K562 (cell line): ENCODE data around the gene FAM124A. TPM values are rescaled to one million over a fixed set of nuclear protein-coding genes. Genes with fewer than 3 reads are reported as not detected.

Source experiments
- ATAC-seq: fragments of 200-7000 bp; cut with Tn5 transposase; 3 replicates; pipeline ENCODE4 v1.9.1; 2020; ENCODE audit warnings: moderate library complexity
- BruUV-seq: library from RNA; stranded (reverse); fragments of 400-500 nt; replicated peaks from 2 replicates; lab custom pipeline; 2021; lab: Mats Ljungman, UMichigan
- CTCF ChIA-PET: fragments of 300-600 bp; formaldehyde crosslinking; extraction: SDS; loops from one replicate; lab custom pipeline; 2021; ENCODE audit warnings: low intra/inter-chr PET ratio; lab: Yijun Ruan, JAX
- POLR2A ChIA-PET: fragments of 300-600, 350-650 bp; sonication (Branson Sonifier 250); formaldehyde crosslinking; extraction: SDS; loops from one replicate; lab custom pipeline; 2021; ENCODE audit warnings: antibody characterized with exemption, inconsistent platforms; lab: Yijun Ruan, JAX
- DNase-seq, 4 experiments: peaks; one replicate each; pipeline versions ENCODE4 v3.0.0 to v3.0.0-alpha.2; 2011 to 2018; ENCODE audit warnings: low spot score in 3 of 4, mixed read lengths in 3 of 4; ENCODE audit errors: extremely low read depth in 1 of 4
- FAIRE-seq: peaks from 2 replicates; lab custom pipeline; 2011; peaks lifted over from hg19 to GRCh38; lab: Jason Lieb, UNC
- H2AFZ ChIP-seq: 2 replicates; pipeline ENCODE4 v1.6.0; 2011; ENCODE audit warnings: low read depth, low read length, control low read depth, inconsistent platforms
- H3K27ac ChIP-seq: fragments of 200-600 bp; 3 replicates; pipeline ENCODE4 v1.8.0; 2011; ENCODE audit warnings: low read depth, mild to moderate bottlenecking, control low read depth, inconsistent platforms, low read length, moderate library complexity, mixed read lengths; ENCODE audit errors: extremely low read depth
- H3K27me3 ChIP-seq, 2 experiments: fragments of 300-600 bp in 1 of 2; 2 replicates in 1 of 2; 3 replicates in 1 of 2; pipeline versions ENCODE4 v1.6.0 to v1.8.0; 2011; ENCODE audit warnings: inconsistent platforms in 2 of 2, low read length in 2 of 2, mild to moderate bottlenecking in 1 of 2, mixed read lengths in 1 of 2, moderate library complexity in 1 of 2; ENCODE audit not compliant: control insufficient read depth in 2 of 2, insufficient read depth in 2 of 2
- H3K36me3 ChIP-seq: fragments of 300-600 bp; 3 replicates; pipeline ENCODE4 v1.8.0; 2011; ENCODE audit warnings: mild to moderate bottlenecking, low read length, inconsistent platforms; ENCODE audit not compliant: control insufficient read depth, insufficient read depth
- H3K4me1 ChIP-seq, 2 experiments: fragments of 200-600 bp in 1 of 2; replicated peaks in 1 of 2; 2 replicates in 1 of 2; 3 replicates in 1 of 2; pipeline versions ENCODE4 v1.5.1 to v1.8.0; 2011; ENCODE audit warnings: inconsistent platforms in 2 of 2, low read length in 2 of 2, mild to moderate bottlenecking in 1 of 2, mixed read lengths in 1 of 2, moderate library complexity in 1 of 2; ENCODE audit not compliant: control insufficient read depth in 2 of 2, insufficient read depth in 2 of 2
- H3K4me2 ChIP-seq: 2 replicates; pipeline ENCODE4 v1.6.1; 2011; ENCODE audit warnings: low read length, control low read depth, inconsistent platforms, mixed read lengths; ENCODE audit not compliant: insufficient read depth
- H3K4me3 ChIP-seq: fragments of 200-600 bp; sonication (generic), shearing (Covaris generic); 2 replicates; pipeline ENCODE4 v1.5.1; 2016; ENCODE audit warnings: control low read depth, inconsistent platforms
- H3K79me2 ChIP-seq: fragments of 200-600 bp; 3 replicates; pipeline ENCODE4 v1.8.0; 2011; ENCODE audit warnings: low read length, inconsistent platforms; ENCODE audit not compliant: control insufficient read depth, insufficient read depth
- H3K9ac ChIP-seq, 2 experiments: 2 replicates each; pipeline versions ENCODE4 v1.6.0 to v1.6.1; 2011; ENCODE audit warnings: low read depth in 2 of 2, low read length in 2 of 2, control low read depth in 1 of 2, inconsistent platforms in 1 of 2, mild to moderate bottlenecking in 1 of 2, mixed read lengths in 1 of 2; ENCODE audit not compliant: insufficient read depth in 1 of 2
- H3K9me1 ChIP-seq: one replicate; pipeline ENCODE4 v1.6.0; 2011; ENCODE audit warnings: inconsistent platforms, mild to moderate bottlenecking, low read length, moderate library complexity; ENCODE audit not compliant: control insufficient read depth, insufficient read depth
- H3K9me3 ChIP-seq: replicated peaks from 2 replicates; pipeline ENCODE4 v1.5.1; 2011; ENCODE audit warnings: low read depth, low read length, inconsistent platforms; ENCODE audit not compliant: control insufficient read depth, insufficient read depth
- H4K20me1 ChIP-seq: replicated peaks from 2 replicates; pipeline ENCODE4 v1.6.1; 2011; ENCODE audit warnings: low read length, inconsistent platforms, mixed read lengths; ENCODE audit not compliant: control insufficient read depth, insufficient read depth
- COPS2 ChIP-seq: fragments of 450-650 bp; conservative IDR thresholded peaks from 2 replicates; pipeline ENCODE4 v1.6.1; 2016; ENCODE audit warnings: mild to moderate bottlenecking, moderate library complexity
- ETS2 ChIP-seq: IDR thresholded peaks from 2 replicates; pipeline ENCODE4 v1.6.1; 2016; ENCODE audit warnings: borderline replicate concordance, missing genetic modification characterization, mild to moderate bottlenecking, moderate library complexity, missing compliant biosample characterization; ENCODE audit not compliant: poor library complexity, severe bottlenecking
- HDAC6 ChIP-seq: IDR thresholded peaks from 2 replicates; pipeline ENCODE4 v1.6.1; 2012; ENCODE audit warnings: low read depth, mild to moderate bottlenecking, control low read depth, inconsistent platforms, low read length, moderate library complexity
- KDM2B ChIP-seq: fragments of 250-450 bp; sonication (Bioruptor Pico); IDR thresholded peaks from 2 replicates; pipeline ENCODE4 v1.8.0; 2021; ENCODE audit warnings: mild to moderate bottlenecking, moderate library complexity
- MAFK ChIP-seq: IDR thresholded peaks from 2 replicates; pipeline ENCODE4 v1.6.1; 2011; ENCODE audit warnings: low read length, improper control_type of control experiment
- POLR2AphosphoS5 ChIP-seq: IDR thresholded peaks from 2 replicates; pipeline ENCODE4 v1.6.1; 2011; ENCODE audit warnings: mild to moderate bottlenecking, low read depth, low read length, moderate library complexity; ENCODE audit not compliant: control insufficient read depth, insufficient read depth
- SAP30 ChIP-seq: fragments of 200-600 bp; sonication (generic); IDR thresholded peaks from 2 replicates; pipeline ENCODE4 v1.6.1; 2012; ENCODE audit warnings: borderline replicate concordance, low read depth, mild to moderate bottlenecking, moderate library complexity, low read length, control low read depth, inconsistent platforms; ENCODE audit not compliant: insufficient read depth, poor library complexity, severe bottlenecking
- STAT5A ChIP-seq: IDR thresholded peaks from 2 replicates; pipeline ENCODE4 v1.6.1; 2012; ENCODE audit warnings: low read length, inconsistent platforms, borderline replicate concordance
- ZNF23 ChIP-seq: fragments of 250-450 bp; sonication (Bioruptor Pico); IDR thresholded peaks from 2 replicates; pipeline ENCODE4 v1.4.0; 2020; ENCODE audit warnings: mild to moderate bottlenecking
- WGBS: fragments of 100-300 bp; shearing (Covaris generic); methylation state at CpG from one replicate; pipeline ENCODE4 v1.1.6; 2016; ENCODE audit warnings: low coverage, mixed read lengths; ENCODE audit not compliant: insufficient coverage; ENCODE audit errors: missing lambda C conversion rate; 5-methylcytosine and 5-hydroxymethylcytosine counted together
- in situ Hi-C: fragments of 300-500 bp; cut with MboI; formaldehyde crosslinking; loops from 4 replicates; pipeline ENCODE4 v1.15.0; 2018; ENCODE audit warnings: inconsistent platforms, mixed read lengths
- intact Hi-C: fragments of 100-400 bp; cut with micrococcal nuclease; formaldehyde crosslinking; loops from 2 replicates; pipeline ENCODE4 v1.14.2; 2022
- polyA plus RNA-seq, 8 experiments: library from polyadenylated mRNA; depleted of rRNA in 4 of 8; stranded (reverse) in 5 of 8; unstranded in 3 of 8; fragments of >200 nt; fragmentation: Nextera tagmentation in 2 of 8; fragmentation: Illumina TruSeq in 1 of 8; extraction: Ambion mirVana in 2 of 8; extraction: Trizol in 1 of 8; gene quantifications; 2 replicates each; pipeline versions ENCODE4 v1.2.1 to v1.2.3, GENCODE V29; 2011 to 2014; ENCODE audit warnings: inconsistent platforms in 1 of 8, missing spikeins in 1 of 8
- total RNA-seq, 7 experiments: library from RNA; depleted of rRNA in 6 of 7; stranded (reverse); fragments of >200 nt in 6 of 7; fragmentation: Illumina TruSeq in 2 of 7; extraction: Trizol in 2 of 7; gene quantifications; 2 replicates each; pipeline versions ENCODE4 v1.2.1 to v1.2.3, GENCODE V29; 2011 to 2021; ENCODE audit warnings: low replicate concordance in 1 of 7
- TF ChIP-seq, protein P1 (sequence below): IDR thresholded peaks from 3 replicates; pipeline ENCODE4 v1.6.1; 2011; ENCODE audit warnings: borderline replicate concordance, mild to moderate bottlenecking, moderate library complexity; ENCODE audit not compliant: insufficient read length; ENCODE audit errors: extremely low read depth
- TF ChIP-seq, protein P2 (sequence below): fragments of 450-650 bp; formaldehyde crosslinking; IDR thresholded peaks from 2 replicates; pipeline ENCODE4 v1.4.0; 2022; ENCODE audit warnings: missing genetic modification characterization
- TF ChIP-seq, protein P3 (sequence below): fragments of 450-650 bp; IDR thresholded peaks from 2 replicates; pipeline ENCODE4 v1.6.1; 2014; ENCODE audit warnings: low read depth, mild to moderate bottlenecking, moderate library complexity, borderline replicate concordance
- TF ChIP-seq, protein P4 (sequence below): sonication (generic); formaldehyde crosslinking; IDR thresholded peaks from 2 replicates; pipeline ENCODE4 v1.8.1; 2023; ENCODE audit warnings: mild to moderate bottlenecking, missing genetic modification reagents

The FAM124A gene
- total and polyA plus RNA-seq, 9 of the 15 experiments (the other 6 are each of a cell fraction or from before 2014, with no cell fraction given) = not detected

DNA sequence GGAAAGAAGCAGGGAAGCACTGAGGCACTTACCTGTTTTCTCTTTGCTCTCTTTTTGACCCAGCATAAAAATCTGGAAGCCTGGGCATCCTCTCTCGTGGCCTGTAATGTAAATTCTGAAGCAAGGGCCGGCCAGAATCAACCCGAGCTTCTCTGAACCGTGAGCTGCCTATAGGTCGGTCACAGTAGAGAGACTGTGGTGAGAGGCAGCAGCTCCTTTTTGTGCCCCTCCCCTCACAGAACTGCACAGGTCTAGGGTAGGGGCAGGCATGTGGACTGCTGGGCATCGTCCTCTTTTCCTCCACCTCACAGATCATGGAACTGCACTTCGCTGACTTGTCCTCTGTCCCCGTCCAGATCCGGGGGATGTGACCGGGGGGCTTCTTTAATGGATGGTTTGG lies 12.5 kb downstream of the FAM124A start (continued):
- TF ChIP-seq, protein P1, sequence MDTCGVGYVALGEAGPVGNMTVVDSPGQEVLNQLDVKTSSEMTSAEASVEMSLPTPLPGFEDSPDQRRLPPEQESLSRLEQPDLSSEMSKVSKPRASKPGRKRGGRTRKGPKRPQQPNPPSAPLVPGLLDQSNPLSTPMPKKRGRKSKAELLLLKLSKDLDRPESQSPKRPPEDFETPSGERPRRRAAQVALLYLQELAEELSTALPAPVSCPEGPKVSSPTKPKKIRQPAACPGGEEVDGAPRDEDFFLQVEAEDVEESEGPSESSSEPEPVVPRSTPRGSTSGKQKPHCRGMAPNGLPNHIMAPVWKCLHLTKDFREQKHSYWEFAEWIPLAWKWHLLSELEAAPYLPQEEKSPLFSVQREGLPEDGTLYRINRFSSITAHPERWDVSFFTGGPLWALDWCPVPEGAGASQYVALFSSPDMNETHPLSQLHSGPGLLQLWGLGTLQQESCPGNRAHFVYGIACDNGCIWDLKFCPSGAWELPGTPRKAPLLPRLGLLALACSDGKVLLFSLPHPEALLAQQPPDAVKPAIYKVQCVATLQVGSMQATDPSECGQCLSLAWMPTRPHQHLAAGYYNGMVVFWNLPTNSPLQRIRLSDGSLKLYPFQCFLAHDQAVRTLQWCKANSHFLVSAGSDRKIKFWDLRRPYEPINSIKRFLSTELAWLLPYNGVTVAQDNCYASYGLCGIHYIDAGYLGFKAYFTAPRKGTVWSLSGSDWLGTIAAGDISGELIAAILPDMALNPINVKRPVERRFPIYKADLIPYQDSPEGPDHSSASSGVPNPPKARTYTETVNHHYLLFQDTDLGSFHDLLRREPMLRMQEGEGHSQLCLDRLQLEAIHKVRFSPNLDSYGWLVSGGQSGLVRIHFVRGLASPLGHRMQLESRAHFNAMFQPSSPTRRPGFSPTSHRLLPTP = no peak
- TF ChIP-seq, protein P2, sequence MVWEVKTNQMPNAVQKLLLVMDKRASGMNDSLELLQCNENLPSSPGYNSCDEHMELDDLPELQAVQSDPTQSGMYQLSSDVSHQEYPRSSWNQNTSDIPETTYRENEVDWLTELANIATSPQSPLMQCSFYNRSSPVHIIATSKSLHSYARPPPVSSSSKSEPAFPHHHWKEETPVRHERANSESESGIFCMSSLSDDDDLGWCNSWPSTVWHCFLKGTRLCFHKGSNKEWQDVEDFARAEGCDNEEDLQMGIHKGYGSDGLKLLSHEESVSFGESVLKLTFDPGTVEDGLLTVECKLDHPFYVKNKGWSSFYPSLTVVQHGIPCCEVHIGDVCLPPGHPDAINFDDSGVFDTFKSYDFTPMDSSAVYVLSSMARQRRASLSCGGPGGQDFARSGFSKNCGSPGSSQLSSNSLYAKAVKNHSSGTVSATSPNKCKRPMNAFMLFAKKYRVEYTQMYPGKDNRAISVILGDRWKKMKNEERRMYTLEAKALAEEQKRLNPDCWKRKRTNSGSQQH (CRISPR knock-in tag) = no peak
- TF ChIP-seq SAP30 = no peak

DNA sequence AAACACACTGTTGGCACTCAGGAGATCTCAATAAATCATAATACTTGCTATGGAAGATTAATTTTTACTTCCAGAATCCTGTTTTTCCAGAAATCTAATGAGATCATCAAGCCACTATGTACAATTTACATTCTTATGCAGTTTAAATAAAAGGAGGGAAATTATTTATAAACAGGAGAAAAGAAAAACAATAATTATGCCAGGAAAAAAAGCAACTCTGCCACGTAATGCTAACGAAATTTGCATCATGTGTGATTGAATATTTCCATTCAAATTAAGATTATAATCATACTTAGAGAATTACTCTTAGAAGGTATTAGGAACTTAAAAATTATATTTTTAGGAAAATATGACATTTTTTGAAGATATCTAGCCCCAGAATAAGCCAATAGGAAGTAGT lies 13.0 kb downstream of the FAM124A start:
- H3K36me3 ChIP-seq = no peaks in the 10 kb centered on the region
- BruUV-seq = no TSS peak
- H2AFZ ChIP-seq = no peak overlapping the region
- no peak for FAIRE-seq
- H3K9me1 ChIP-seq = no peaks in the 10 kb centered on the region
- ChIA-PET POLR2A (no interaction called here), CTCF (no interaction called here)
- no peak for DNase-seq
- H4K20me1 ChIP-seq = no peaks in the 10 kb centered on the region
- no peak overlapping the region for H3K4me3 ChIP-seq
- H3K27ac ChIP-seq = no peak overlapping the region
- H3K79me2 ChIP-seq = no peaks in the 10 kb centered on the region
- intact Hi-C loops (no loop called here), in situ Hi-C loops (no loop called here)
- no peak overlapping the region for H3K9ac ChIP-seq
- H3K4me2 ChIP-seq = no peak overlapping the region
- H3K4me1 ChIP-seq = no peaks in the 10 kb centered on the region
- H3K9me3 ChIP-seq = no peaks in the 10 kb centered on the region
- whole genome bisulfite sequencing = 0% methylated on average over 2 of the region's 2 CpGs
- peaks cover 0 to 5% of the 10 kb centered on the region in 2 experiments; a peak in 2 of 5 replicates for H3K27me3 ChIP-seq
- no peak for ATAC-seq
- TF ChIP-seq, protein P3, sequence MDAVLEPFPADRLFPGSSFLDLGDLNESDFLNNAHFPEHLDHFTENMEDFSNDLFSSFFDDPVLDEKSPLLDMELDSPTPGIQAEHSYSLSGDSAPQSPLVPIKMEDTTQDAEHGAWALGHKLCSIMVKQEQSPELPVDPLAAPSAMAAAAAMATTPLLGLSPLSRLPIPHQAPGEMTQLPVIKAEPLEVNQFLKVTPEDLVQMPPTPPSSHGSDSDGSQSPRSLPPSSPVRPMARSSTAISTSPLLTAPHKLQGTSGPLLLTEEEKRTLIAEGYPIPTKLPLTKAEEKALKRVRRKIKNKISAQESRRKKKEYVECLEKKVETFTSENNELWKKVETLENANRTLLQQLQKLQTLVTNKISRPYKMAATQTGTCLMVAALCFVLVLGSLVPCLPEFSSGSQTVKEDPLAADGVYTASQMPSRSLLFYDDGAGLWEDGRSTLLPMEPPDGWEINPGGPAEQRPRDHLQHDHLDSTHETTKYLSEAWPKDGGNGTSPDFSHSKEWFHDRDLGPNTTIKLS = no peak
- TF ChIP-seq MAFK = no peak
- no peak for TF ChIP-seq ZNF23 (CRISPR knock-in tag)
- TF ChIP-seq, protein P4, sequence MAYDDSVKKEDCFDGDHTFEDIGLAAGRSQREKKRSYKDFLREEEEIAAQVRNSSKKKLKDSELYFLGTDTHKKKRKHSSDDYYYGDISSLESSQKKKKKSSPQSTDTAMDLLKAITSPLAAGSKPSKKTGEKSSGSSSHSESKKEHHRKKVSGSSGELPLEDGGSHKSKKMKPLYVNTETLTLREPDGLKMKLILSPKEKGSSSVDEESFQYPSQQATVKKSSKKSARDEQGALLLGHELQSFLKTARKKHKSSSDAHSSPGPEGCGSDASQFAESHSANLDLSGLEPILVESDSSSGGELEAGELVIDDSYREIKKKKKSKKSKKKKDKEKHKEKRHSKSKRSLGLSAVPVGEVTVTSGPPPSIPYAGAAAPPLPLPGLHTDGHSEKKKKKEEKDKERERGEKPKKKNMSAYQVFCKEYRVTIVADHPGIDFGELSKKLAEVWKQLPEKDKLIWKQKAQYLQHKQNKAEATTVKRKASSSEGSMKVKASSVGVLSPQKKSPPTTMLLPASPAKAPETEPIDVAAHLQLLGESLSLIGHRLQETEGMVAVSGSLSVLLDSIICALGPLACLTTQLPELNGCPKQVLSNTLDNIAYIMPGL (CRISPR knock-in tag) = no peak
- no peak for TF ChIP-seq STAT5A
- TF ChIP-seq KDM2B (CRISPR knock-in tag) = no peak
- TF ChIP-seq POLR2AphosphoS5 = no peak
- TF ChIP-seq ETS2 (tag) = no peak
- no peak for TF ChIP-seq COPS2
- TF ChIP-seq HDAC6 = no peak
